ENCODE data around the gene BSCL2. TPM values are rescaled to one million over a fixed set of nuclear protein-coding genes. Genes with fewer than 3 reads are reported as not detected.

Gene BSCL2
- total RNA-seq, 4 donors from 2014 or later, result 61.7 to 155 (median 75.7) TPM

DNA sequence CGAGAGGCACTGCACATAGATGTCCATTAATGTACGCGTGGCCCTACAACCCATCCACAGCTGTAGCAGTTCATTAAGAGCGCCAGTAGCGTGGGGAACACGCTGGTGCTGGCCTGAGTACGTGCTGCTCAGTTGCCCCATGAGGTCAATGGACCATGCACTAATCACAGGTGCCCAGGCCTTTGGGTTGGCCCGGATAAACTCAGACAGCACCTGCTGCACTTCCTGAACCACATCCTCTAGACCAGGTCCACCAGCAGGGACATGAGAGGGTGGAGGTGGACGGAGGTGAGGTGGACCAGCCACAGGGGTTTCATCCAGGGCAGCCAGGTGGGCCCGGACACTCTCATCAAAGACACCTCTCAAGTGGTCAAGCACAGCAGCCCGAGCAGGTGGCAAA is 57.7 kb downstream of the BSCL2 start:
- DNase-seq, result no peak
- in situ Hi-C loops (cut with MboI; ENCODE audit: low pct_ligation_motif_present in 1 of 4, low pct_unique_long_range_greater_than_20kb in 1 of 4, low sequenced_read_pairs in 3 of 4) (no loop called here), intact Hi-C loops (cut with DNase I; ENCODE audit: low total_unique reads) (no loop called here)
- Histone ChIP-seq H3K27me3 (no peaks in the 10 kb centered on the region), H3K36me3 (peaks cover 0 to 5% (median 3%) of the 10 kb centered on the region in 4 donors), H3K4me1 (peaks cover 22 to 38% (median 30%) of the 10 kb centered on the region in 4 donors), H3K4me3 (no peak overlapping the region), H3K9me3 (no peaks in the 10 kb centered on the region), H3K27ac (no peak overlapping the region)
- TF ChIP-seq POLR2A (IDR thresholded peaks at IDR 0.05) (no peak), POLR2AphosphoS5 (IDR thresholded peaks at IDR 0.05) (no peak), EP300 (IDR thresholded peaks at IDR 0.05; ENCODE audit: low read depth) (no peak)
- TF ChIP-seq, protein P1, sequence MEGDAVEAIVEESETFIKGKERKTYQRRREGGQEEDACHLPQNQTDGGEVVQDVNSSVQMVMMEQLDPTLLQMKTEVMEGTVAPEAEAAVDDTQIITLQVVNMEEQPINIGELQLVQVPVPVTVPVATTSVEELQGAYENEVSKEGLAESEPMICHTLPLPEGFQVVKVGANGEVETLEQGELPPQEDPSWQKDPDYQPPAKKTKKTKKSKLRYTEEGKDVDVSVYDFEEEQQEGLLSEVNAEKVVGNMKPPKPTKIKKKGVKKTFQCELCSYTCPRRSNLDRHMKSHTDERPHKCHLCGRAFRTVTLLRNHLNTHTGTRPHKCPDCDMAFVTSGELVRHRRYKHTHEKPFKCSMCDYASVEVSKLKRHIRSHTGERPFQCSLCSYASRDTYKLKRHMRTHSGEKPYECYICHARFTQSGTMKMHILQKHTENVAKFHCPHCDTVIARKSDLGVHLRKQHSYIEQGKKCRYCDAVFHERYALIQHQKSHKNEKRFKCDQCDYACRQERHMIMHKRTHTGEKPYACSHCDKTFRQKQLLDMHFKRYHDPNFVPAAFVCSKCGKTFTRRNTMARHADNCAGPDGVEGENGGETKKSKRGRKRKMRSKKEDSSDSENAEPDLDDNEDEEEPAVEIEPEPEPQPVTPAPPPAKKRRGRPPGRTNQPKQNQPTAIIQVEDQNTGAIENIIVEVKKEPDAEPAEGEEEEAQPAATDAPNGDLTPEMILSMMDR (IDR thresholded peaks at IDR 0.05), result no peak
- WGBS, 2 donors (ENCODE audit: low coverage in 1 of 2), result 84% methylated on average over 11 of the region's 11 CpGs; no CpG with 5 or more reads in 1 of the 2 donors

DNA sequence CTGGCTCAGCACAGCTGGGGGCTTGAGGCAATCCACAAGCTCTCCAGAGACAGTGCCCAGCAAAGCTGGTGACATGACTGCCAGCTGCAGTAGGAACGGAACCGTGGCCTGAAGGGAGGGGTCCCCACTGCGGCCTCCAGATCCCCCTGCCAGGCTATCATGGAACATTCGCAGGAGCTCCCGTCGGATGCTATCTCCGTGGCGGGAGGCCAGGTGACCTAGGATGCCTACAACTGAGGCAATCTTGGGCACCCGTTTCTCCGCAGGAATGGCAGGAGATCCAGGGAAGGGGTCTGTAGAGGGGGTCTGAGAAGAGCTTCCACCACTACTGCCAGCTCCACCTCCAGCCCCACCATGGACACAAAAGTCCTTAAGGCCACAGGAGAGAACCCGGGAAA is 58.3 kb downstream of the BSCL2 start:
- Histone ChIP-seq H3K9me3 (no peaks in the 10 kb centered on the region), H3K27me3 (no peaks in the 10 kb centered on the region), H3K36me3 (peaks cover 0 to 5% (median 3%) of the 10 kb centered on the region in 4 donors), H3K4me3 (no peak overlapping the region), H3K4me1 (peaks cover 22 to 40% (median 32%) of the 10 kb centered on the region in 4 donors), H3K27ac (no peak overlapping the region)
- in situ Hi-C loops (cut with MboI; ENCODE audit: low pct_ligation_motif_present in 1 of 4, low pct_unique_long_range_greater_than_20kb in 1 of 4, low sequenced_read_pairs in 3 of 4) (no loop called here), intact Hi-C loops (cut with DNase I; ENCODE audit: low total_unique reads) (no loop called here)
- DNase-seq, result no peak
- WGBS, 2 donors (ENCODE audit: low coverage in 1 of 2), result 85% methylated on average over 10 of the region's 11 CpGs; no CpG with 5 or more reads in 1 of the 2 donors
- TF ChIP-seq POLR2A (IDR thresholded peaks at IDR 0.05) (no peak), POLR2AphosphoS5 (IDR thresholded peaks at IDR 0.05) (no peak), EP300 (IDR thresholded peaks at IDR 0.05; ENCODE audit: low read depth) (no peak)
- TF ChIP-seq, protein P1 (IDR thresholded peaks at IDR 0.05), result no peak

DNA sequence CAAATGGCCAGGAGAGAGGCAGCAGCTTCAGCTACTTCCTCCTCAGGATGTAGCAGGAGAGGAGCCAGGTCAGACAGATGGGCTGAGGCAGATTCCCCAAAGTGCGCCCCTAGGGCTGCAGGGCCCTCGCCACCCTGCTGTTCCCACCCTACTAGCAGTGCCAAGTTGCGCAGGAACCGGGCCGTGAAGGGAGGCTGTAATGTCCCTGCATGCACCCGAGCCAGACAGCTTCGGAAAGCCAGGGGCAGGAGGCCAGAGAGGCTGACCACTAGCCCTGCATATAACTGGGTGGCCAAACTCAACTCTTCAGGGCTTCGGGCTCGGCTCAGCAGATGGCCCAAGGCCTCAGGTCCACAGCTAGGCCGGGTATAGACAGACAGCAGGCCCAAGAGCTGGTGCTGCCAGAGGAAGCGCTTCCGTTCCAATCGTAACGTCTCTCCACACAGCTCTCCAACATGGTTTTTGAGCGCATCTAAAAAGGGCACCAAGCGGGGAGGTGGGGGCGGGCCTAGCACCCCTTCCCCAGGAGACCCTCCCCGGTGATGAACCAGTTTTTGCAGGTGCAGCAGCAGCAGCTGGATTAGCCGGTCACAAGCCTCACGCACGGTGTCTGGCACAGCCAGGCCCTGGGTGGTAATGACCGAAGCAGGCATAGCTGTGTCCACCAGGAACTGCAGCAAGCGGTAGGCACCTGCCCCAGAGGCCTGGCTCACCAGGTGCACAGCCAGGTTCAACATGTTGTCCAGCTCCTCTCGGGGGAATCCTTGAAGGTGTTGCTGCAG is 58.8 kb downstream of the BSCL2 start:
- Histone ChIP-seq H3K4me1 (peaks cover 22 to 40% (median 32%) of the 10 kb centered on the region in 4 donors), H3K27me3 (no peaks in the 10 kb centered on the region), H3K4me3 (no peak overlapping the region), H3K27ac (no peak overlapping the region), H3K36me3 (peaks cover 0 to 5% (median 3%) of the 10 kb centered on the region in 4 donors), H3K9me3 (no peaks in the 10 kb centered on the region)
- TF ChIP-seq EP300 (IDR thresholded peaks at IDR 0.05; ENCODE audit: low read depth) (no peak), POLR2A (IDR thresholded peaks at IDR 0.05) (no peak), POLR2AphosphoS5 (IDR thresholded peaks at IDR 0.05) (no peak)
- TF ChIP-seq, protein P1 (IDR thresholded peaks at IDR 0.05), result no peak
- intact Hi-C loops (cut with DNase I; ENCODE audit: low total_unique reads), result no loop called here
- WGBS, 2 donors (ENCODE audit: low coverage in 1 of 2), result 91% methylated on average over 24 of the region's 24 CpGs; no CpG with 5 or more reads in 1 of the 2 donors
- in situ Hi-C loops (cut with MboI; ENCODE audit: low pct_ligation_motif_present in 1 of 4, low pct_unique_long_range_greater_than_20kb in 1 of 4, low sequenced_read_pairs in 3 of 4), result no loop called here
- no peak for DNase-seq

DNA sequence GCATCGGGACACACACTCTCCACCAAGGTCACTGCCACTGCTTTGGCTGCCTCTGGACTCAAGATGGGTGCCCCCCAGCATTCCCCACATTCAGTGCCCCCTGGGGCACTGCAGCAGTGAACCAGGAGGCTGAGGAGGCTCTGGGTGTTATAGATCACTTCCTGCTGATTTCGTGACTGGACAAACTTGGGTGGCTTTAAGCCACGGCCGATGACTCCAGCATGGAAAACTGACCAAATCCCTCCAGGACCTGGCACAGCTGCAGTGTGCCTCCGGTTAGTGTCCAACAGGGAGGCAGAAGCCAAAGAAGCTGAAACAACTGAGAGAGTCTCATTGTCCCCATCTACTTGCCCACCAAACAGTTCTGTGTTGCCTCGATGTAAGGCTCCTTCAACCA is 59.6 kb downstream of the BSCL2 start:
- WGBS, 2 donors (ENCODE audit: low coverage in 1 of 2), result 87% methylated on average over 6 of the region's 6 CpGs; no CpG with 5 or more reads in 1 of the 2 donors
- no peak for TF ChIP-seq EP300 (IDR thresholded peaks at IDR 0.05; ENCODE audit: low read depth)
- TF ChIP-seq POLR2AphosphoS5 (IDR thresholded peaks at IDR 0.05), result no peak
- no peak for TF ChIP-seq POLR2A (IDR thresholded peaks at IDR 0.05)
- TF ChIP-seq, protein P1 (IDR thresholded peaks at IDR 0.05), result no peak
- intact Hi-C loops (cut with DNase I; ENCODE audit: low total_unique reads) (no loop called here), in situ Hi-C loops (cut with MboI; ENCODE audit: low pct_ligation_motif_present in 1 of 4, low pct_unique_long_range_greater_than_20kb in 1 of 4, low sequenced_read_pairs in 3 of 4) (no loop called here)
- Histone ChIP-seq H3K4me1 (peaks cover 22 to 38% (median 31%) of the 10 kb centered on the region in 4 donors), H3K9me3 (no peaks in the 10 kb centered on the region), H3K36me3 (peaks cover 0 to 7% (median 3%) of the 10 kb centered on the region in 4 donors), H3K27ac (no peak overlapping the region), H3K4me3 (no peak overlapping the region), H3K27me3 (no peaks in the 10 kb centered on the region)
- DNase-seq, result no peak

All from transverse colon (tissue), 4 donors.